ENCODE data around the gene GPC5.

The GPC5 gene

GRCh38 chr13:91464336-91464735, 65.9 kb downstream of the GPC5 start:
- no peak for DNase-seq (ENCODE audit: low read depth)

GRCh38 chr13:91467236-91467635, 68.8 kb downstream of the GPC5 start:
- no peak for DNase-seq (ENCODE audit: low read depth)

- peak; percentile 34 for DNase-seq (ENCODE audit: low read depth)
Measured at GRCh38 chr13:91468301-91468700, 69.9 kb downstream of the GPC5 start.

GRCh38 chr13:91470084-91470621, 71.7 kb downstream of the GPC5 start:
- no peak for DNase-seq (ENCODE audit: low read depth)

- no peak for DNase-seq (ENCODE audit: low read depth)
Measured at GRCh38 chr13:91470681-91471080, 72.3 kb downstream of the GPC5 start.

GRCh38 chr13:91482427-91482826, 84.0 kb downstream of the GPC5 start:
- DNase-seq (ENCODE audit: low read depth), result no peak

- DNase-seq (ENCODE audit: low read depth), result no peak
Measured at GRCh38 chr13:91491980-91492379, 93.6 kb downstream of the GPC5 start.

GRCh38 chr13:91493442-91493841, 95.0 kb downstream of the GPC5 start:
- DNase-seq (ENCODE audit: low read depth), result no peak

- no peak for DNase-seq (ENCODE audit: low read depth)
Measured at GRCh38 chr13:91498298-91498697, 99.9 kb downstream of the GPC5 start.

- no peak for DNase-seq (ENCODE audit: low read depth)
Measured at GRCh38 chr13:91504216-91504615, 105.8 kb downstream of the GPC5 start.

GRCh38 chr13:91506759-91507158, 108.3 kb downstream of the GPC5 start:
- no peak for DNase-seq (ENCODE audit: low read depth)

GRCh38 chr13:91510058-91510457, 111.6 kb downstream of the GPC5 start:
- no peak for DNase-seq (ENCODE audit: low read depth)

- no peak for DNase-seq (ENCODE audit: low read depth)
Measured at GRCh38 chr13:91513790-91514189, 115.4 kb downstream of the GPC5 start.

- no peak for DNase-seq (ENCODE audit: low read depth)
Measured at GRCh38 chr13:91516799-91517198, 118.4 kb downstream of the GPC5 start.

GRCh38 chr13:91520952-91521351, 122.5 kb downstream of the GPC5 start:
- DNase-seq (ENCODE audit: low read depth), result no peak

GRCh38 chr13:91523116-91523515, 124.7 kb downstream of the GPC5 start:
- no peak for DNase-seq (ENCODE audit: low read depth)

GRCh38 chr13:91526543-91527033, 128.2 kb downstream of the GPC5 start:
- DNase-seq (ENCODE audit: low read depth), result no peak

GRCh38 chr13:91529739-91530482, 131.5 kb downstream of the GPC5 start:
- no peak for DNase-seq (ENCODE audit: low read depth)

- DNase-seq (ENCODE audit: low read depth), result no peak
Measured at GRCh38 chr13:91531646-91532045, 133.2 kb downstream of the GPC5 start.

- no peak for DNase-seq (ENCODE audit: low read depth)
Measured at GRCh38 chr13:91533354-91533753, 134.9 kb downstream of the GPC5 start.

GRCh38 chr13:91534996-91535395, 136.6 kb downstream of the GPC5 start:
- DNase-seq (ENCODE audit: low read depth), result no peak

GRCh38 chr13:91537376-91537775, 139.0 kb downstream of the GPC5 start:
- no peak for DNase-seq (ENCODE audit: low read depth)

- DNase-seq (ENCODE audit: low read depth), result no peak
Measured at GRCh38 chr13:91539286-91540157, 141.1 kb downstream of the GPC5 start.

All from HS-5 (cell line).